HEK293 (cell line): ENCODE data around the gene PHF8.

Experiments
- CTCF ChIA-PET: fragments of 350-600 bp; formaldehyde crosslinking; extraction: SDS; loops from one replicate; lab custom pipeline; 2021; ENCODE audit warnings: antibody characterized with exemption; lab: Yijun Ruan, JAX
- POLR2A ChIA-PET: fragments of 300-600 bp; formaldehyde crosslinking; extraction: SDS; loops from one replicate; lab custom pipeline; 2020; ENCODE audit warnings: antibody characterized with exemption, inconsistent platforms; lab: Yijun Ruan, JAX
- H3K27ac ChIP-seq: fragments of 200-500 bp; sonication (Bioruptor generic); 2 replicates; pipeline ENCODE4 v1.5.1; 2014; ENCODE audit warnings: low read depth, low read length, control low read depth, inconsistent platforms; ENCODE audit errors: extremely low read depth
- H3K36me3 ChIP-seq, 2 experiments: fragments of 200-500 bp in 1 of 2; sonication (Bioruptor generic) in 1 of 2; 1 replicate in 1 of 2; 2 replicates in 1 of 2; pipeline ENCODE4 v1.5.1; 2014 to 2017; ENCODE audit warnings: inconsistent platforms in 2 of 2, low read length in 2 of 2; ENCODE audit not compliant: control insufficient read depth in 2 of 2, insufficient read depth in 1 of 2
- H3K4me1 ChIP-seq: fragments of 200-500 bp; sonication (Bioruptor generic); 2 replicates; pipeline ENCODE4 v1.5.1; 2014; ENCODE audit warnings: mild to moderate bottlenecking, low read length, inconsistent platforms; ENCODE audit not compliant: control insufficient read depth, insufficient read depth
- H3K4me3 ChIP-seq: 2 replicates; pipeline ENCODE4 v1.5.1; 2011; ENCODE audit warnings: low read depth, mild to moderate bottlenecking, control low read depth, low read length, moderate library complexity
- H3K9me3 ChIP-seq: fragments of 200-500 bp; sonication (Bioruptor generic); 2 replicates; pipeline ENCODE4 v1.5.1; 2014; ENCODE audit warnings: low read depth, low read length, inconsistent platforms; ENCODE audit not compliant: control insufficient read depth, insufficient read depth
- GLIS2 ChIP-seq: fragments of 450-650 bp; formaldehyde crosslinking; IDR thresholded peaks from 2 replicates; pipeline ENCODE4 v1.5.1; 2016; ENCODE audit warnings: missing biosample characterization, missing genetic modification characterization
- YY2 ChIP-seq: fragments of 450-650 bp; formaldehyde crosslinking; IDR thresholded peaks from 2 replicates; pipeline ENCODE4 v1.5.1; 2016; ENCODE audit warnings: missing biosample characterization, missing genetic modification characterization
- ZEB2 ChIP-seq: fragments of 450-650 bp; formaldehyde crosslinking; IDR thresholded peaks from 2 replicates; pipeline ENCODE4 v1.5.1; 2016; ENCODE audit warnings: missing biosample characterization, missing genetic modification characterization
- ZNF132 ChIP-seq: fragments of 450-650 bp; formaldehyde crosslinking; IDR thresholded peaks from 2 replicates; pipeline ENCODE4 v1.5.1; 2017; ENCODE audit warnings: missing biosample characterization, missing genetic modification characterization, borderline replicate concordance
- ZNF248 ChIP-seq: fragments of 450-650 bp; formaldehyde crosslinking; IDR thresholded peaks from 2 replicates; pipeline ENCODE4 v1.5.1; 2017; ENCODE audit warnings: missing biosample characterization, missing genetic modification characterization
- ZNF585B ChIP-seq: fragments of 450-650 bp; formaldehyde crosslinking; IDR thresholded peaks from 2 replicates; pipeline ENCODE4 v1.5.1; 2016; ENCODE audit warnings: missing biosample characterization, missing genetic modification characterization
- ZNF670 ChIP-seq: fragments of 450-650 bp; formaldehyde crosslinking; IDR thresholded peaks from 2 replicates; pipeline ENCODE4 v1.5.1; 2016; ENCODE audit warnings: missing biosample characterization, missing genetic modification characterization, low read depth
- ZNF701 ChIP-seq: fragments of 450-650 bp; formaldehyde crosslinking; IDR thresholded peaks from 2 replicates; pipeline ENCODE4 v1.5.1; 2016; ENCODE audit warnings: missing biosample characterization, missing genetic modification characterization
- ZNF776 ChIP-seq: fragments of 450-650 bp; formaldehyde crosslinking; IDR thresholded peaks from 2 replicates; pipeline ENCODE4 v1.5.0; 2017; ENCODE audit warnings: missing biosample characterization, missing genetic modification characterization, borderline replicate concordance
- TF ChIP-seq, protein P1 (sequence below): sonication (generic); formaldehyde crosslinking; IDR thresholded peaks from 2 replicates; pipeline ENCODE4 v1.8.1; 2022; ENCODE audit warnings: mild to moderate bottlenecking, moderate library complexity, missing genetic modification reagents
- TF ChIP-seq, protein P2 (sequence below): fragments of 450-650 bp; formaldehyde crosslinking; IDR thresholded peaks from 2 replicates; pipeline ENCODE4 v1.5.1; 2016; ENCODE audit warnings: missing biosample characterization, missing genetic modification characterization
- TF ChIP-seq, protein P3 (sequence below): fragments of 450-650 bp; formaldehyde crosslinking; IDR thresholded peaks from 2 replicates; pipeline ENCODE4 v1.5.1; 2016; ENCODE audit warnings: missing biosample characterization, missing genetic modification characterization
- TF ChIP-seq, protein P4 (sequence below): fragments of 450-650 bp; formaldehyde crosslinking; IDR thresholded peaks from 2 replicates; pipeline ENCODE4 v1.5.1; 2017; ENCODE audit warnings: missing biosample characterization, missing genetic modification characterization
- TF ChIP-seq, protein P5 (sequence below): fragments of 450-650 bp; formaldehyde crosslinking; IDR thresholded peaks from 2 replicates; pipeline ENCODE4 v1.5.1; 2016; ENCODE audit warnings: missing biosample characterization, missing genetic modification characterization
- TF ChIP-seq, protein P6 (sequence below): fragments of 450-650 bp; formaldehyde crosslinking; IDR thresholded peaks from 2 replicates; pipeline ENCODE4; 2016; ENCODE audit warnings: missing biosample characterization, missing genetic modification characterization

PHF8 gene

DNA sequence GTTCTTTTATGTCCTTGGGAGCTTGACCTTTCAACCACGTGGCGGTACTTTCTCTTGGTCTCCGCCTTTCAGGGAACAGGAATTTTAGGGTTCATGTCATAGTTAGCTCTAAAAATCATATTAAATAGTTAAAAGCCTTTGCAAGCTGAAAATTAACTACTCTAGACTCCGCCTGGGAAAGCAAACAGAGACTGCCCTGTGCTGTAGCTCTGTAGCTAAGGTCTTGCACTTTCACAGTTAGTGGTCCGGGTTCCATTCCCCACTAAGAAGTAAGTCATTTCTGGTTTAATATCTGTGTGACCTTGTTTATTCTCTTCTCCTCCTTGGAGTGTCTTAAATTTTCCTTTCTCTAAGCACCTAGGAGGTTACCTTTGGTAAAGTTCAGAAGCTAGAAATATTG is 118.2 kb downstream of the PHF8 start (continued):
- TF ChIP-seq ZNF670 (tag by site-specific recombination) (no peak), ZEB2 (no peak)
- TF ChIP-seq, protein P1, sequence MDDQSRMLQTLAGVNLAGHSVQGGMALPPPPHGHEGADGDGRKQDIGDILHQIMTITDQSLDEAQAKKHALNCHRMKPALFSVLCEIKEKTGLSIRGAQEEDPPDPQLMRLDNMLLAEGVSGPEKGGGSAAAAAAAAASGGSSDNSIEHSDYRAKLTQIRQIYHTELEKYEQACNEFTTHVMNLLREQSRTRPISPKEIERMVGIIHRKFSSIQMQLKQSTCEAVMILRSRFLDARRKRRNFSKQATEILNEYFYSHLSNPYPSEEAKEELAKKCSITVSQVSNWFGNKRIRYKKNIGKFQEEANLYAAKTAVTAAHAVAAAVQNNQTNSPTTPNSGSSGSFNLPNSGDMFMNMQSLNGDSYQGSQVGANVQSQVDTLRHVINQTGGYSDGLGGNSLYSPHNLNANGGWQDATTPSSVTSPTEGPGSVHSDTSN (CRISPR knock-in tag), result no peak
- TF ChIP-seq, protein P2, sequence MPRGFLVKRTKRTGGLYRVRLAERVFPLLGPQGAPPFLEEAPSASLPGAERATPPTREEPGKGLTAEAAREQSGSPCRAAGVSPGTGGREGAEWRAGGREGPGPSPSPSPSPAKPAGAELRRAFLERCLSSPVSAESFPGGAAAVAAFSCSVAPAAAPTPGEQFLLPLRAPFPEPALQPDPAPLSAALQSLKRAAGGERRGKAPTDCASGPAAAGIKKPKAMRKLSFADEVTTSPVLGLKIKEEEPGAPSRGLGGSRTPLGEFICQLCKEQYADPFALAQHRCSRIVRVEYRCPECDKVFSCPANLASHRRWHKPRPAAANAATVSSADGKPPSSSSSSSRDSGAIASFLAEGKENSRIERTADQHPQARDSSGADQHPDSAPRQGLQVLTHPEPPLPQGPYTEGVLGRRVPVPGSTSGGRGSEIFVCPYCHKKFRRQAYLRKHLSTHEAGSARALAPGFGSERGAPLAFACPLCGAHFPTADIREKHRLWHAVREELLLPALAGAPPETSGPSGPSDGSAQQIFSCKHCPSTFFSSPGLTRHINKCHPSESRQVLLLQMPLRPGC (tag by site-specific recombination), result no peak

DNA sequence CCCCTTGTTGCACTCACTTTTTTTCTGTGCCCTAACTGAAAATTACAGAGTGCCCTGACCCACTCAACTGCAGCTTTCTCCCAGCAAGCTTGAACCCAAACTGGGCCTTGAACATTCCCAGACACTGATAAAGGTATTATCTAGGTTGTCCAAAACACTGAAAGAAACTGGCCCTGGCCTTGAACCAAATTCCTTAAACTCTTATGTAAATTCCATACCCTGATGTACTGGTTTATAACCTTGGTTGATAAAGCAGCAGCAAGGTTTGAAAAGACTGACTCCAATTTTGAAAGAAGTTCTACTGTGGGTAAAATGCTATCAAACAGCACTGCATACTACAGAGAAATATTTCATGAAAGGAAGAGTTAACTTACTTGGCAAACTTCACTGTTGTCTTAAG is 125.6 kb downstream of the PHF8 start:
- TF ChIP-seq GLIS2 (no peak), ZNF248 (tag by site-specific recombination) (no peak)
- TF ChIP-seq, protein P3, sequence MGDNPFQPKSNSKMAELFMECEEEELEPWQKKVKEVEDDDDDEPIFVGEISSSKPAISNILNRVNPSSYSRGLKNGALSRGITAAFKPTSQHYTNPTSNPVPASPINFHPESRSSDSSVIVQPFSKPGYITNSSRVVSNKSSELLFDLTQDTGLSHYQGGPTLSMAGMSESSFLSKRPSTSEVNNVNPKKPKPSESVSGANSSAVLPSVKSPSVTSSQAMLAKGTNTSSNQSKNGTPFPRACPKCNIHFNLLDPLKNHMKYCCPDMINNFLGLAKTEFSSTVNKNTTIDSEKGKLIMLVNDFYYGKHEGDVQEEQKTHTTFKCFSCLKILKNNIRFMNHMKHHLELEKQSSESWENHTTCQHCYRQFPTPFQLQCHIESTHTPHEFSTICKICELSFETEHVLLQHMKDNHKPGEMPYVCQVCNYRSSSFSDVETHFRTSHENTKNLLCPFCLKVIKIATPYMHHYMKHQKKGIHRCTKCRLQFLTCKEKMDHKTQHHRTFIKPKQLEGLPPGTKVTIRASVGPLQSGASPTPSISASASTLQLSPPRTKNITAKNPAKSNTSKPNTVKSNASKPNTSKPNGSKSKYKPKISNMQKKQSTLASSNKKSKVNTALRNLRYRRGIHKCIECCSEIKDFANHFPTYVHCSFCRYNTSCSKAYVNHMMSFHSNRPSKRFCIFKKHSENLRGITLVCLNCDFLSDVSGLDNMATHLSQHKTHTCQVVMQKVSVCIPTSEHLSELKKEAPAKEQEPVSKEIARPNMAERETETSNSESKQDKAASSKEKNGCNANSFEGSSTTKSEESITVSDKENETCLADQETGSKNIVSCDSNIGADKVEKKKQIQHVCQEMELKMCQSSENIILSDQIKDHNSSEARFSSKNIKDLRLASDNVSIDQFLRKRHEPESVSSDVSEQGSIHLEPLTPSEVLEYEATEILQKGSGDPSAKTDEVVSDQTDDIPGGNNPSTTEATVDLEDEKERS (tag by site-specific recombination), result no peak
- Histone ChIP-seq H3K27ac (no peak overlapping the region), H3K4me3 (no peak overlapping the region), H3K36me3 (no peaks in the 10 kb centered on the region), H3K4me1 (no peaks in the 10 kb centered on the region), H3K9me3 (no peaks in the 10 kb centered on the region)
- ChIA-PET CTCF (no interaction called here), POLR2A (no interaction called here)

DNA sequence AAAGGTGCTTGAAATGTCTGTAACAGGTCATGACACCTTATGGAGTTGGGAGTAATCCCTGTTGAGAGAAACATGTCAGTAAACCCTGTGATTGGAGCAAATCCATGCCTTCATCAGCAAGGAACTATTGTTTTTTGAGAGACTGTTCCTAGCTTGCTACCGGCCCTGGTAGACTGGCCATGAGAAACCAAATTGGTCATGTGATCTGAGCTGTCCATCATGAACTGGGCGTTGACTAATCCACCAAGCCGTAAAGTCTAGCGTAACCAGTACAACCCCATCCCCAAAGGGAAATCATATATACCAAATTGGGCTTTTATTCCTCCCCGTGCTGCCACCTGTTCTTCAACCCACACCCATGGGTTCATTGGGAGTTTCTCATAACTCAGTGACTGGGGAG is 143.7 kb downstream of the PHF8 start:
- Histone ChIP-seq H3K4me3 (no peak overlapping the region), H3K36me3 (no peaks in the 10 kb centered on the region)
- CTCF ChIA-PET, result no interaction called here
- TF ChIP-seq, protein P4, sequence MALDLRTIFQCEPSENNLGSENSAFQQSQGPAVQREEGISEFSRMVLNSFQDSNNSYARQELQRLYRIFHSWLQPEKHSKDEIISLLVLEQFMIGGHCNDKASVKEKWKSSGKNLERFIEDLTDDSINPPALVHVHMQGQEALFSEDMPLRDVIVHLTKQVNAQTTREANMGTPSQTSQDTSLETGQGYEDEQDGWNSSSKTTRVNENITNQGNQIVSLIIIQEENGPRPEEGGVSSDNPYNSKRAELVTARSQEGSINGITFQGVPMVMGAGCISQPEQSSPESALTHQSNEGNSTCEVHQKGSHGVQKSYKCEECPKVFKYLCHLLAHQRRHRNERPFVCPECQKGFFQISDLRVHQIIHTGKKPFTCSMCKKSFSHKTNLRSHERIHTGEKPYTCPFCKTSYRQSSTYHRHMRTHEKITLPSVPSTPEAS, result no peak
- TF ChIP-seq ZNF776 (tag by site-specific recombination) (no peak), ZNF132 (no peak), YY2 (tag by site-specific recombination) (no peak), ZNF585B (no peak), ZNF701 (tag by site-specific recombination) (no peak)
- TF ChIP-seq, protein P5, sequence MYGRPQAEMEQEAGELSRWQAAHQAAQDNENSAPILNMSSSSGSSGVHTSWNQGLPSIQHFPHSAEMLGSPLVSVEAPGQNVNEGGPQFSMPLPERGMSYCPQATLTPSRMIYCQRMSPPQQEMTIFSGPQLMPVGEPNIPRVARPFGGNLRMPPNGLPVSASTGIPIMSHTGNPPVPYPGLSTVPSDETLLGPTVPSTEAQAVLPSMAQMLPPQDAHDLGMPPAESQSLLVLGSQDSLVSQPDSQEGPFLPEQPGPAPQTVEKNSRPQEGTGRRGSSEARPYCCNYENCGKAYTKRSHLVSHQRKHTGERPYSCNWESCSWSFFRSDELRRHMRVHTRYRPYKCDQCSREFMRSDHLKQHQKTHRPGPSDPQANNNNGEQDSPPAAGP (tag by site-specific recombination), result no peak
- TF ChIP-seq, protein P6, sequence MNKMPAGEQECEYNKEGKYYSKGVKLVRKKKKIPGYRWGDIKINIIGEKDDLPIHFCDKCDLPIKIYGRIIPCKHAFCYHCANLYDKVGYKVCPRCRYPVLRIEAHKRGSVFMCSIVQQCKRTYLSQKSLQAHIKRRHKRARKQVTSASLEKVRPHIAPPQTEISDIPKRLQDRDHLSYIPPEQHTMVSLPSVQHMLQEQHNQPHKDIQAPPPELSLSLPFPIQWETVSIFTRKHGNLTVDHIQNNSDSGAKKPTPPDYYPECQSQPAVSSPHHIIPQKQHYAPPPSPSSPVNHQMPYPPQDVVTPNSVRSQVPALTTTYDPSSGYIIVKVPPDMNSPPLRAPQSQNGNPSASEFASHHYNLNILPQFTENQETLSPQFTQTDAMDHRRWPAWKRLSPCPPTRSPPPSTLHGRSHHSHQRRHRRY (tag by site-specific recombination), result no peak
- TF ChIP-seq, all 188 proteins: peak for 0
- Histone ChIP-seq H3K27ac (no peak overlapping the region), H3K9me3 (no peaks in the 10 kb centered on the region), H3K4me1 (no peaks in the 10 kb centered on the region)
- POLR2A ChIA-PET, result no interaction called here
